KBM-7 (cell line): ENCODE results near the gene MAPK6.
"Not testable (repeated sequence)": the region's sequence is repeated elsewhere in the genome, so short reads cannot be mapped to it uniquely, and the experiment has no call there.

Source experiments
- DNase-seq: peaks from one replicate; pipeline ENCODE4 v3.0.0-alpha.2; 2015
- in situ Hi-C: fragments of 300-500 bp; cut with MboI; formaldehyde crosslinking; loops from 2 replicates; pipeline ENCODE4 v1.14.3; 2020; ENCODE audit warnings: low sequenced_read_pairs, low pct_unique_long_range_greater_than_20kb, mixed read lengths

Gene MAPK6

DNA sequence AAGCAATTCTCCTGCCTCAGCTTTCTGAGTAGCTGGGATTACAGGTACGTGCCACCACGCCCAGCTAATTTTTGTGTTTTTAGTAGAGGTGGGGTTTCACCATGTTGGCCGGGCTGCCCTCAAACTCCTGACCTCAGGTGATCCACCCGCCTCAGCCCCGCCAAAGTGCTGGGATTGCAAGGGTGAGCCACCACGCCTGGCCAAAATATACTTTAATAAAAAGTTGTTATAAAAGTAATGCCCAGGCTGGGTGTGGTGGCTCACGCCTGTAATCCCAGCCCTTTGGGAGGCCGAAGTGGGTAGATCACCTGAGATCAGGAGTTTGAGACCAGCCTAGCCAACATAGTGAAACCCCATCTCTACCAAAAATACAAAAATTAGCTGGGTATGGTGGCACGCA, 77.5 kb downstream of the MAPK6 start:
- DNase-seq, in situ Hi-C loops: not testable (repeated sequence)

DNA sequence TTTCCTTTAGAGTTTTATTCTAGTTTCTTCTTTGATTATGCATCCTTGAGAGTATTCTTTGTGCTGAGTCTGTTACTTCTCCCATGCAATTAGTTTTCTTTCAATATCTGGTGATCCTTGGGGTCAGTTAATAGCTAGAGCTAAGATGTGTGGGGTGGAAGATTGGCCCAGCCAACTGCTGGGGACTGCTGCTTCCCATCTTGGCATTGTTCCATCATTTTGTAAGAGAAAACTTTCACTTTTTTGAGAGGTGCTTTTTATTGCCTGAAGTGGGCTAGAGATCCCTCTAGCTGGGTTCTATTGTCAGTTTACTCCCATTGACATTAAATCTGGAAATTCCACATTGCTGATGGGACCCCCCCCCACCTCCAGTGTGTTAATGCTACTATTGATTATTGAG, 78.2 kb downstream of the MAPK6 start:
- DNase-seq, result no peak
- in situ Hi-C loops, result no loop called here

DNA sequence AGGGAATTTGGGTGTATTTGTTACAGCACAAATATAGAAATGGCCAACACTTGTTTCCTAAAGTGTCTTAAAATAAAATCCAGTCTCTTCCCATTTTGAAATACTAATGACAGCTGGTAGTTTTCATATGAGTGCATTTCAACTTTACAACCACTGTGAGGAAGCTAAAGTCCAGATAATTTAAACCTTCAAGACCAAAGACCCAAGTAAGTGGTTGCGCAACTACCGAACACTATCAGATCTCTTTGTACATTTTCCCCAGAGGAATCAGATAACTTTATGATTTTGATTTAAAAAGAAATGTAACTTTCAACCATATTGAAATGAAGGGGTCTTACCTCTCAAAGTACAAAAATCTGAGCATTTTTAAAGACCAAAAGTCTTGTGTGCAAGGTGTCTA, 79.3 kb downstream of the MAPK6 start:
- in situ Hi-C loops, result no loop called here
- DNase-seq, result peak; percentile 52

DNA sequence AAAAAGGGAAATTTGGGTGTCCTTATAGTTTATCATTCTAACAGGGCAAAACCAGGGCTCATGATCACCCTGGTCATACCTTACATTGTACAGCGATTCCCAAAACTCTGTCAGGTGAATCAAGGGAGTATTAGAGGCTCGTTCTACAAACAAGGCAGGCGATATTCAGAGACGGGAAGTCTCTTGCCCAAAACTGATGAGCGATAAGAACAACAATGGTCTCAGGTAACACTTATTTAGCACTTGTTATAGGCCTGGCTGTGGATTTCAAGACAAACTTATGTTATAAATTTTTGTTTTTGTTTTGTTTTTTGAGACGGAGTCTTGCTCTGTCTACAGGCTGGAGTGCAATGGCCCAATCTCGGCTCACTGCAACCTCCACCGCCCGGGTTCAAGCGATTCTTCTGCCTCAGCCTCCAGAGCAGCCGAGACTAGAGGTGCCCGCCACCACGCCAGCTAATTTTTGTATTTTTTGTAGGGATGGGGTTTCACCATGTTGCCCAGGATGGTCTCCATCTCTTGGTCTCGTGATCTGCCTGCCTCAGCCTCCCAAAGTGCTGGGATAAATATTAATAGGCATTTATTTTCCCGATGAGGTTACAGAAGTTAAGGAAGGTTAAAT, 80.7 kb downstream of the MAPK6 start:
- in situ Hi-C loops, result no loop called here
- DNase-seq, result no peak

DNA sequence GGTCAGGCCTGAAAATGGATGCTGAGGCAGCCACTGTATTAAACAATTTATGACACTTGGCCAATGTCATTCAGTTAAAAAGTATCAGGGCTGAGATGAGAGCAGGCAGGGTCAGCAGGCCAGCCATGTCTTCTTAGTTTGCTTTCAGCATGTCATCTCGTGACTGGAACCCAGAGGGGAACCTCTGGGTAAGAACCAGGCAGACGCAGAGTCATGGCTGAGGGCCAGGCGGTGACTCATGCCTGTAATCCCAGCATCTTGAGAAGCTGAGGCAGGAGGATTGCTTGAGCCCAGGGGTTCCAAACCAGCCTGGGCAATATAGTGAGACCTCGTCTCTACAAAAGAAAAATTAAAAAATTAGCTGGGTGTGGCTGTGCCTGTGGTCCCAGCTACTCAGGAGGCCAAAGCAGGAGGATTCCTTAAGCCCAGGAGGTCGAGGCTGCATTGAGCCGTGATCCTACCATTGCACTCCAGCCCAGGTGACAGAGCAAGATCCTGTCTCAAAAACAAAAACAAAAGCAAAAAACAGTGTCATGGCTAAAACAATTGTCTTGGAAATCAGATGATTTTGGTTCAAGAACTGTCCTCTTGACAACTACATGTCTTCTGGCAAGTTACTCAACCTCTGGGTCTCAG, 81.9 kb downstream of the MAPK6 start:
- no peak for DNase-seq
- in situ Hi-C loops, result no loop called here

DNA sequence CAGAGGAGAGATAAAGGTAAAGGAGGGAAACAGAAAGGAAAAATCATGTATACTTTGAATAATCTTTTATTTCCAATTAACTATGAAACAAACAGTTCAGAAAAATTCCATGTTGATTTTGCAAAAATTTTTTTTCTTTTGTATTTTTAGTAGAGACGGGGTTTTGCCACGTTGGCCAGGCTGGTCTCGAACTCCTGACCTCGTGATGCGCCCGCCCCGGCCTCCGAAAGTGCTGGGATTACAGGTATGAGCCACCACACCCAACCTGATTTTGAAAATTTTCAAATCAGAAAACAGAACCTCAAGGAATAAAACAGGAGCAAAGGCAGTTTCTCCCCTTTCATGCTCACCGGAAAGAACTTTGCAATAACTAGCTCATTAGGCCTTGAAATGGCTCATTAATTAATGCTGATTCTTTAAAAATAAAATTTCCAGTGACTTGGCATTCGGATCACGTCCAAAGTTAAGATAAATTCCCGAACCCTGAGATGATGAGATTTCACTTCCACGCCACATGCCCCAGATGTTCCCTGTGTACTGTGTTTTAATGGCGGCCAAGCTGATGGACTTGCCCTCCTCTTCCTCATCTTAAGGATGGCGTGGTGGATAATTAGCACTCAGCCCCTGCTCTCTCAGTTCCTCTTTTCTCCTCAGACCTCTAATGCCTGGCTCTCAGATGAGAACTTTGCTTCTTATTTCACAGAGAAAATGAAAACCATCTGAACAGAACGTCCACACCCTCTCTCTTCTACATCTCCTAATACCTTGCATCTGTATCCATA, 82.7 kb downstream of the MAPK6 start:
- in situ Hi-C loops, result no loop called here

DNA sequence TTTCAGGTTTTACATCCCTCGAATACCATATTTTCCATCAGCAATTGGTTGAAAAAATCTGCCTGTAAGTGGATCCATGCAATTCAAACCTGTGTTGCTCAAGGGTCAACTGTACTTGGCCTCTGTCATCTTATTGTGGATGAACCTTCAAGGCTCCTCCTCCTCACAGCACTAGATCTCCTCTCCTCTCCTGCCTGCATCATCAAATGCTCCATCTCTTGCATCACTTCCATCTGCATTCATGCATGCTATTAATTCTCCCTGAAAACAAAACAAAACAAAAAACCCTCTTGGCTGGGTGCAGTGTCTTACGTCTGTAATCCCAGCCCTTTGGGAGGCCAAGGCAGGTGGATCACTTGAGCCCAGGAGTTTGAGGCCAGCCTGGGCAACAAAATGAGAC, 83.4 kb downstream of the MAPK6 start:
- no peak for DNase-seq
- in situ Hi-C loops, result no loop called here

More for the DNA sequence above, 82.7 kb downstream of the MAPK6 start:
- DNase-seq, result peak; percentile 63

DNA sequence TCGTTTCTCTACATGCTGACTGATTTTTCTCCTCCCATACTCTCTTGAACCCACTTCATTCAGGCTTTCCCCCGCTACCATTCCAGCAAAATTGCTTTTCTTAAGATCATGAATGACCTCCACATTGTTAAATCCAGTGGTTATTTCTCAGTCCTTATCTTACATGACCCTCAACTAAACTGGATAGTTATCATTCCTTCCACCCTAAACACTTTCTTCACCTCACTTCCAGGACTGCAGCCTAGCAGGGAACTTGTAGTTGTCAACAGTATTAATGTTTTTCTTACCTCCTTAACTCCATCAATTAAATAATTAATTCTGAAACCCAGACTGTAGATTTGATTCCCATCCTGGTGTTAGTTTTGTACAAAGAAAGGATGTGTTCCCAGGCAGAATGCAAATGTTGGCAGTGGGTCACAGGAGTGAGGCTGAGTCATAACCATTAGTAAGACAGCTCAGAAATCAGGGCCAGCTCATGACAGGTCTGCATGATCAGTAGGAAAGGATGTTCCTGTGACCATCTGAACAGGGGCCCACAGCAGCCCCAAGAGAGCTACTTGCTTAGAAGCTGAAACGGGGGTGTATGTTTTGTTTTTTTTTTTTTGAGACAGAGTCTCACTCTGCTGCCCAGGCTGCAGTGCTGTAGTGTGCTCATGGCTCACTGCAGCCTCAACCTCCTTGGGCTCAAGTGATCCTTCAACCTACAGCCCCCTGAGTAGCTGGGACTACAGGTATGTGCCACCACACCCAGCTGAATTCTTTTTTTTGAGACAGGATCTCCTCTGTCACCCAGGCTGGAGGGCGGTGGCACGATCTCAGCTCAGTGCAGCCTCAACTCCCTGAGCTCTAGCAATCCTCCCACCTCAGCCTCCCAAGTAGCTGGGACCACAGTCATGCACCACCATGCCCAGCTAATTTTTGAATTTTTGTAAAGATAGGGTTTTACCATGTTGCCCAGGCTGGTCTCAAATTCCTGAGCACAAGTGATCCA, 84.5 kb downstream of the MAPK6 start:
- DNase-seq, result no peak
- in situ Hi-C loops, result no loop called here

DNA sequence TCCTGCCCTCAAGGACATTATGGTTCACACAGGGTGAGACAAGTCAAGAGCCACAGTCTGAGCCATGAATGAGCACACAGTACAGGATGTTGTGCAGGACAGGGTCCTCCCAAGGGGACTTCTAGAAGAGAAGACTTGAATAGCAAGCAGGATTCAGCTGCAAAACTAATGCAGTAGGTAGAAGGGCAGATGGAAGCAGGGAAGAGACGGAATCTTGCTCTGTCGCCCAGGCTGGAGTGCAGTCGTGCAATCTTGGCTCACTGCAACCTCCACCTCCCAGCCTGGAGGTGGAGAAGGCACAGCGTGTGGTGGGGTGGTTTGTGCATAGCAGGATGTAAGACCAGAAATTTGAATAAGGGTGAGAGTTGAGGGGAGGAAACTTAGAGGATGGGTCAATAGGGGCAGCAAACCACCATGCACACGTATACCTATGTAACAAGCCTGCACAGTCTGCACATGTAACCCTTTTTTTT, 85.5 kb downstream of the MAPK6 start:
- in situ Hi-C loops, result no loop called here
- DNase-seq, result no peak

DNA sequence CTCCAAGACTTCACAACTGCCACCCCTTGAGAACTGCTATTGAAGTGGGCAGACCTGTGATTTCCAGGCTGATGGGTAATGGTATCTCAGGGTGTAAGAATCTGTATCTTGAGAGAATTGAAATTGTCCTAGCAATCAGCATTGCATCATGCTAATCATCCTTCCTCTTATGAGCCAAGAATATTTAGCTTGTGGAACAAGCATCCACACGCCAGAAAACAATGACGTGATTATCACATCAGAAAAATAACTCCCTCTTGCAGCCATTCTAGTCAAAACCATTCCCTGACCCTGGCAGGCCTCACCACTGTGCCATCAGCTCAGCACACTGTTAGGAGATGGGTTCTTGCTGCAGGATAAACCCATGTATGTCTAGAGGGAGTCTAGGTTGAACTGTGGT, 86.8 kb downstream of the MAPK6 start:
- DNase-seq, result no peak
- in situ Hi-C loops, result no loop called here

DNA sequence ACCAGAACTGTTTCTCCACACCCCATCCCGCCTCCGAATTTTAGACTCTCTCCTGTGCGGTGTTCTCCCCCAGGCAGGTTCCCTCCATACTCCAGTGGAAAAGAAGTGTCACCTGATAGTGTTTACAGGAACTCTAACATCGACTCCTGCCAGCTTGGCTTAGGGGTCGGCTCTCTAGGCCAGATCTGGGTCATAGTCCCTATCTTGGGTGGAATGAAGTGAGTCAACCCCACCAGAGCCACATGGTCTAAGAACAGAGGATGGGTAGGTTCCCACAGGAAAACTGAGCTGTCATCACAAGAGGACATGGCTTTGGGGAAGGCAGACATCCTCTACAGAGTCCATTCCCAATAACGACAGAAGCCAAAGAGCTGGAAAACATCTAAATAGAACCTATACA, 87.6 kb downstream of the MAPK6 start:
- in situ Hi-C loops, result no loop called here
- no peak for DNase-seq

DNA sequence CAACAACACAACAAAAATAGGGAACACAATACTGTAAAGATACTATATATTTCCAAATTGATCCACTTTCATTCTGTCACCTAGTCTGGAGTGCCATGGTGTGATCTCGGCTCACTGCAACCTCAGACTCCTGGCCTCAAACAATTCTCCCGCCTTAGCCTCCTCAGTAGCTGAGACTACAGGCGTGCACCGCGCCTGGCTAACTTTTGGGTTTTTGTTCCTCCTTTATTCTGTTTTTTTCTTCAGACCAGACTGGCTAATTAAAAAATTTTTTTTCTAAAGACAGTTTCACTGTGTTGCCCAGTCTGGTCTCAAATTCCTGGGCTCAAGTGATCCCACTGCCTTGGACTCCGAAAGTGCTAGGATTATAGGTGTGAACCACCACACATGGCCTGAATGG, 88.2 kb downstream of the MAPK6 start:
- in situ Hi-C loops, result no loop called here

DNA sequence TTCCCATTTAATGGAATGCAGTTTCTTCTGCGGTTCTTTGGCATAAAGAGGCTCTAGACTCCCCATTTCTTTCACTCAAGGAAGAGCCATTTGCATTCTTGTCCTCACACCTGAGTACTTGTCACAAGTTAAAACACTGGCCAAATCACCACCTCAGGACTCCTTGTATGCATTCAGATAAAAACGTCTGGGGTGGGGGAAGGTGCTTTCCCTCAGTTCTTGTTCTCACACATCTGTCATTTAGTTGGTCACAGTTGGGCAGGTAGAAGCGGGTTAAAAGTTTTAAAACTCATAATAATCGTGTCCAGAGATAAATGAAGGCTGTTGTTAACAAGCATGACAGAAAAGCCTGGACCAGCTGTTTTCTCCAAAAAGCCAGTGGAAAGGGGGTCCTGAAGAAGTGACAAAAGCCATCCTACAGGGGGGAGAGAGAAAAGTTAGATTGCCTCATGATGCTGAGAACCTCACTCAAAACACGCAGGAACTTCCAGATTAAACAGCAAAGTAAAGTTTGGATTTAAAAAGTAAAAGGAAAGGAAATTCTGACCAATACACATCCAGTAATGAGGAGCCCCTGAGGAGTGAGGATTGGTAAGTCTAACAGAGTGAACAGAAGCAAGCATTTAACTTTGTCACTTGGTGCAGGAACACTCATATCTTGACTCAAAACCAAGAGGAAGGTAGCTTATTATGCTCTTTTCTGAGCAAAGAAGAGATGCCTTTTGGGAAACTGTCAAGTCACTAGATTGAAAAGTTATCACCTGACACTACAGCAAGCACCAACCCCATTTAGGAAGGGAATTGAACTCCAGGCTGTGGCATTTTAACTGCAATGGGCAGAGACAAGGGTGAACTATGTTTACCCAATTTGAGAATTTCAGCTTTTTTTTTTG, 90.8 kb downstream of the MAPK6 start:
- no peak for DNase-seq
- in situ Hi-C loops, result no loop called here

More for the DNA sequence above, 88.2 kb downstream of the MAPK6 start:
- DNase-seq, result no peak

DNA sequence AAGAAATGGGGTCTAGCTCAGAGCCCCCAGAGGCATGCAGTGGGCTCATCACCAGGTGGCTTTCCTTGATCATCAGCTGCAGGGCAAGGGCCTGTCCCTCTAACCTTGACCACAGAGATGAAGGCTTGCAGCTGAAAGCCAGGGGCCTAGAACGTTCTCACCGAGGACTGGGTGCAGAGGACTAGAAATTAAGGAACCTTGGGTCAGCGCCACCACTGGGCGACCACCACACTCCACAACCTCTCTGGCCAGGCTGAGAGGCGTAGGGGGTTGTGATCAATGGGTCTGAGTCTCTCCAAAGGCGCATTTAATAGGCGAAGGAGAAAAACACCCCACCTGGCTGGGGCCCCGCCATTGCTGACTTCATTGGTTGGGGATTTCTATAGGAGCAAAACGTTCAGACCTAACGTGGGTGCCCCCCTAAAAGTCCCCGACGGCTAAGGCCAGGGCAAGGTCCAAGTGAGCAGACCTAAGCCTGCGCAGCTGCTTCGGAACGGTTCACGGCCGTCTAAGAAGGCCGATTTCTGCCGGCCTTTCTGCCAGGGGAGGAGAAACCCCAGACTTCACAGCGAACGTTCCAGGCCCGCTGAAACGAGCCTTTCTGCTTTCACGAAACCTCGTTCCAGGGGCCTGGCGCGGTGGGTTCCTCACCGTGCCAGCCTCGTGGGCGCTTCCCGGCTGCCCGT, 92.6 kb downstream of the MAPK6 start:
- DNase-seq, result no peak

DNA sequence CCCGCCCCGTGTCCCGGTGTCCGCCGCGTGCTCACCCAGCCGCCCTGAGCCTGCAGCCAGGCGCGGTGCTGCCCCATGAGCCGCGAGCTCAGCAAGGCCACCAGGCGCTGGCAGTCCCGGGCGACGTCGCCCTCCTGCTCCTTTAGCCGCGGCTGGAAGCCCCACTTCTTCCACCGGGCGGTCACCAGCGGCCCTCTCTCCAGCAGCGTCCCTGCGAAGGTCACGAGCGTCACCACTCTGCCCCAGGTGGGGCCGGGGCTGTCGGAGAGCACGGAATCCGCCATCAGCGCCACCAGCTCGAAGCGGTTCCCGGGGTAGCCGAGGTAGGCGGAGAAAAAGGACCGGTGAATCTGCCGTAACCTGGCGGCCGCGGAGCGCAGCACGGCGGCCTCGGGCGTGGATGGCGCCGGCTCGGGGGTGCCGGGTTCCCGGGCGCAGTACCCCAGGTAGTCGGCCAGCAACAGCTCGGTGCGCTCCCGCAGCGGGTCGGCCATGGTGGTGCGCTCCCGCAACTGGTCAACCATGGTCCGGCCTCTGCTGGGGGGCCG, 93.3 kb downstream of the MAPK6 start:
- in situ Hi-C loops, result no loop called here
- no peak for DNase-seq

More for the DNA sequence above, 92.6 kb downstream of the MAPK6 start:
- in situ Hi-C loops, result no loop called here

DNA sequence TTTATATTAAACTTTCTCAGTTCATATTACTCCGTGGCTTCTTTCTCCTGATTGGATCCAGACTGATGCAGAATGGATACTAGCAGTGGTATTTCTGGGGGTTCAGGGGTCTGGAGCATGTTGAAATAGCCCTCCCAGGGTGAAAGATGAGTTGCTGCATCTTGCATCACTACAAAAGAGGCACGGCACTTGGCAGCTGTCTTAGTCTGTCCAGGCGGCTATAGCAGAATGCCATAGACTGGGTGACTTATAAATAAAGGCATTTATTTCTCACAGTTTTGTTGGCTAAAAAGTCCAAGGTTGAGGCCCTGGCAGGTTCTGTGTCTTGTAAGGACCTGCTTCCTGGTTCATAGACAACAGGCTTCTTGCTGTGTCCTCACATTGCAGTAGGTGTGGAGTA, 94.2 kb downstream of the MAPK6 start:
- no peak for DNase-seq
- in situ Hi-C loops, result no loop called here

DNA sequence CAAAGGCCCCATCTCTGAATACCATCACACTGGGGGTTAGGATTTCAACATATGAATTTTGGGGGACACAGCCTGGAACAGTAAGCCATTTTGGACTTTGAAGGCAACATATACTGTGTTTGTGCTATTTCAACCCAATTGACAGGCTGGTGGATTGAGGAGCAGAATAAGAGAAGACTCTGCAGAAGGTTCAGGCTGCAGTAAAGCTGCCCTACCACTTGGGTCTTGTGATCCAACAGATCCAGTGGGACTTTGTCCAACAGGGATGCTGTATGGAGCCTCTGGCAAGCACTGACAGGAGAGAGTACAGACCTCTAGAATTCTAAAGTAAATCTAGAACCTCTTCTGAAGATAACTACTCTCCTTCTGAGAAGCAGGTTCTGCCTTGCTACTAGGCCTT, 94.7 kb downstream of the MAPK6 start:
- in situ Hi-C loops, result no loop called here
- DNase-seq, result no peak
